Epidermal melanocyte (primary cell): ENCODE data around the gene MBP.

Experiments
- DNase-seq: peaks from one replicate; pipeline ENCODE4 v3.0.0; 2011; ENCODE audit warnings: low spot score; ENCODE audit not compliant: insufficient read length

MBP gene

GRCh38 chr18:77133835-77134496 is 1.4 kb upstream of the MBP start:
- no peak for DNase-seq

- DNase-seq, result no peak
These were observed 660 bp upstream of the MBP start for GRCh38 chr18:77133051-77133834.

GRCh38 chr18:77131652-77132368 is 773 bp downstream of the MBP start:
- DNase-seq, result no peak

- DNase-seq, result no peak
These were observed 1.4 kb downstream of the MBP start for GRCh38 chr18:77131100-77131651.

GRCh38 chr18:77130229-77131099 is 2.1 kb downstream of the MBP start:
- DNase-seq, result no peak

- no peak for DNase-seq
These were observed 3.4 kb downstream of the MBP start for GRCh38 chr18:77129150-77129551.

GRCh38 chr18:77127769-77128671 is 4.6 kb downstream of the MBP start:
- DNase-seq, result no peak

- no peak for DNase-seq
These were observed 8.1 kb downstream of the MBP start for GRCh38 chr18:77124452-77124922.

GRCh38 chr18:77123320-77124231 is 9.0 kb downstream of the MBP start:
- DNase-seq, result no peak

GRCh38 chr18:77121523-77121922 is 11.1 kb downstream of the MBP start:
- no peak for DNase-seq

- no peak for DNase-seq
These were observed 12.6 kb downstream of the MBP start for GRCh38 chr18:77119851-77120491.

- no peak for DNase-seq
These were observed 13.3 kb downstream of the MBP start for GRCh38 chr18:77119101-77119850.

GRCh38 chr18:77118256-77119090 is 14.1 kb downstream of the MBP start:
- DNase-seq, result no peak

- DNase-seq, result no peak
These were observed 16.1 kb downstream of the MBP start for GRCh38 chr18:77116201-77117080.

- DNase-seq, result no peak
These were observed 17.2 kb downstream of the MBP start for GRCh38 chr18:77115192-77115953.
